ENCODE measurements around the gene EPN3.

The EPN3 gene

DNA sequence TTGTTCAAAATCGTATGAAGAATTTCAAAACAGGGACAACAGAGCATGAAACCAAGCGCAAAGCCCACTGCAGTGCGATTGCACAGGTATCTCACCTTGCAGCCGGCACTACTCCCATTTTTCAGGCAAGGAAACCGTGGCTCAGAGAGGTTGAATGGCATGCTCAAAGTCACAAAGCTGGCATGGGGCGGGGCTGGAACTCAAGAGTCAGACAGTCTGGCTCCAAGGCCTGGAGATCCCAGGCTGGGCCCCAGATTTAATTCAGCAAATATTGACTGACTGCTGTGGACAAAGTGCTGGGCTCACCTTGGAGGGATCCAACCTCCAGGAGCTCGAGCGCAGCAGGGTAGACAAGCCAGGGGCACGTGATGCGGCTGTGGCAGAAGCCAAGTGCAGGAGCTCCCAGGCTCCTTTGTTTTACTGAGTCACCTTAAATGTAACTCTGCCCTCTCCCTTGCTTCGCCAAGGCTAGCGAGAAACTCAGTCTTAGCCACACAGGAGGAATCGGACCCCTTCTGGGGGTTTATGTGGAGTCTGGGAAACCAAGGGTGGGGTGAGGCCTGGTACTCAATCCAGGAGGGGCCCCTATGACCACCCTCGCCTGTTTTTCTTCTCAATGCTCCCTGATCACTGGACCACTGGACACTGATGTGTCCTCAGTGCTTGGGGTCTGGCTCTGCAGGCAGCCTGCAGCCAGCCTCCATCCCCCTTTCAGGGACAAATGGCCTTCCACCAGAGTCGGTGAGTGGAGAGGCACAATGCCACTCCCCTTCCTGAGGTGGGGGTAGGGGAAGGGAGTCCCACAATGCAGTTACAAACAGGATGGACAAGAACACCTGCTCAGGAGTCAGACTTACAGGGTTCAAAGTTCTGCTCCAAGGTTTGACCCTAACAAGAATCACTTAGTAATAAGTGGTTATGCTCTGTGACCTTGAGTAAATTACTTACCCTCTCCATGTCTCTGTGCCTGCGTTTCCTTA lies 10.6 kb downstream of the EPN3 start:
- TF ChIP-seq, protein P1, sequence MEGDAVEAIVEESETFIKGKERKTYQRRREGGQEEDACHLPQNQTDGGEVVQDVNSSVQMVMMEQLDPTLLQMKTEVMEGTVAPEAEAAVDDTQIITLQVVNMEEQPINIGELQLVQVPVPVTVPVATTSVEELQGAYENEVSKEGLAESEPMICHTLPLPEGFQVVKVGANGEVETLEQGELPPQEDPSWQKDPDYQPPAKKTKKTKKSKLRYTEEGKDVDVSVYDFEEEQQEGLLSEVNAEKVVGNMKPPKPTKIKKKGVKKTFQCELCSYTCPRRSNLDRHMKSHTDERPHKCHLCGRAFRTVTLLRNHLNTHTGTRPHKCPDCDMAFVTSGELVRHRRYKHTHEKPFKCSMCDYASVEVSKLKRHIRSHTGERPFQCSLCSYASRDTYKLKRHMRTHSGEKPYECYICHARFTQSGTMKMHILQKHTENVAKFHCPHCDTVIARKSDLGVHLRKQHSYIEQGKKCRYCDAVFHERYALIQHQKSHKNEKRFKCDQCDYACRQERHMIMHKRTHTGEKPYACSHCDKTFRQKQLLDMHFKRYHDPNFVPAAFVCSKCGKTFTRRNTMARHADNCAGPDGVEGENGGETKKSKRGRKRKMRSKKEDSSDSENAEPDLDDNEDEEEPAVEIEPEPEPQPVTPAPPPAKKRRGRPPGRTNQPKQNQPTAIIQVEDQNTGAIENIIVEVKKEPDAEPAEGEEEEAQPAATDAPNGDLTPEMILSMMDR (IDR thresholded peaks at IDR 0.05), result no peak

DNA sequence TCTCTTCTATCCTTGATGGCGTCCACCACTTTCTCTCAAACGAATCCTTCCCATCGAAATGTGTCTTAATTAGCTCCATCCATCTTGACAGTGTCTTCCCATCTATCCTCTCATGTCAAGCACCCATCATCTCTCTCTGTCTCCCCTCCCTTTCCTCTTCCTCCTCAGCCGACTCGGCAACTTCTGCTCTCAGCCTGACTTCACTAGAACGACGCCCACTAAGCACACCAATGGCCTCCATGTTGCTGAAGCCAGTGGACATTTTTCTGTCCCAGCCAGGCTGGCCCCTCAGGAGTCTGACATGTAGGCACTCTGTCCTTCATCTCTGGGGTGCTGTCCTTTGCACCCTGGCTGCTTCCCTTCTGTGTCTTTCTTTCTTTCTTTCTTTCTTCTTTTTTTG lies 12.0 kb downstream of the EPN3 start:
- TF ChIP-seq, protein P1 (IDR thresholded peaks at IDR 0.05), result no peak

DNA sequence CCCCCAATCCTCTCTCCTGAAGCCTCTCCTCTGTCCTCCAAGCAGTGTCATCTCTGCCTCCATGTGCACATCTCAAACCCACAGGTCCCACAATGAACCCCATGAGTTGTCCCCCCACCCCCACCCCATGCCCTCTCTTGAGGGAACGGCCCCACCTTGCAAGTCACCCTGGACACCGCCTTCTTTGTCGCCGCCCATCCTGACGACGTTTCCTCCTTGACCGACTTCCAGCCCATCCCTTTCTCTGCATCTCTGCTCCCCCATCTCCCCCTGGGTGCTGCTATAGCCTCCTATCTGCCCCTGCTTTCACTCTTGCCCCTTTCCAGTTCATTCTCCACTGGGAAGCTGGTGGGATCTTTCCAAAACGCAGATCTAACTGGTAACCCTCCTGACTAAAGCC lies 12.8 kb downstream of the EPN3 start:
- TF ChIP-seq, protein P1 (IDR thresholded peaks at IDR 0.05), result no peak

DNA sequence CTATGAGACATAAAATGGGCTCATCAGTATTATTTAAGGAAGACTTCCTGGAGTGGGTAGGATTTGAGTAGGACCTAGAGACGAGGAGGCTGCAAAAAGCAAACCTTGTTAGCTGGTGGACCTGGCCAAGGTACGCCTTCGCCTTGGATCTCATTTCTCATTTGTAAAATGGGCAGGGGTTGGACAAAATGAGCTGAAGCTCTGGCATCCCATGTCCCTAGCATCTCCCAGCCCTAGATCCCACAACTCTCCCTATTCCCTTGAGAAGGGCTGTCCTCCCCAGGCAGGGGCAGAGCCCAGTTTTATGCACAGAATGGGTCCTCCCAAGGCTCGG lies 14.1 kb downstream of the EPN3 start:
- TF ChIP-seq, protein P1 (IDR thresholded peaks at IDR 0.05), result no peak; the same call in 1 of the 2 replicates

DNA sequence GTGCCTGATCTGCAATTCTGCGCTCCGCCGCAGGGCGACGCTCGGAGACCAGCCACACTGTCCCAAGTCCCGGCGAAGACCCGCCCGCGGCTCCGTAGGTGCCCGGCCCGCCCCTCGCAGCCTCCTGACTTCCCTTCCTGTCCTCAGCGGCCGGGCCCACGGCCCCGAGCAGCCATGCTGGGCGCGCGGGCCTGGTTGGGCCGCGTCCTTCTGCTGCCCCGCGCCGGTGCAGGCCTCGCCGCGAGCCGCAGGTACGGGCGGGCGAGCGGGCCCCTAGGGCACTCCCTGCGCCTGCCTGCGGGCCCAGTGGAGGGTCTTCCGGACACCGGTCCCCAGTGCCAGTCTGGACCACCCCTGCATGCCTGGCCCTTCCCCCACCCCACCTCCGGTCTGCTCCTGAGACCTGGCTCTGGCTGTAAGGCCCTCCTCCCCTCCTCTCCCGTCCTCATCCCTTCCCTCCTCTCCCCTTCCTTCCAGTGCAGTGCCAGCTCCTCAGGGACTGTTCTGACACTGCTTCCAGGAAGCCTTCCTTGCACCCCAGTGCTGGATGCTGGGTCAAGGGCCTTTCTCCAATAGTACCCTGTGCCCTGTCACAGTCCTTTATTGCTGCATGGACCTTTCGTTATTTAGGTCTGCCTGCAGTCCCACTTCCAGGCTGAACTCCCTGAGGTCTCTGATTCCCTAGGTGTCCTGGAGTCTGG lies 14.7 kb downstream of the EPN3 start, which contains the start of gene SPATA20:
Gene SPATA20 (plus strand): TSS at position 140 of the 701 bp plus-strand sequence. CDS start 35 bp downstream, at position 175.
- TF ChIP-seq, protein P1 (IDR thresholded peaks at IDR 0.05), result peak; percentile 98

DNA sequence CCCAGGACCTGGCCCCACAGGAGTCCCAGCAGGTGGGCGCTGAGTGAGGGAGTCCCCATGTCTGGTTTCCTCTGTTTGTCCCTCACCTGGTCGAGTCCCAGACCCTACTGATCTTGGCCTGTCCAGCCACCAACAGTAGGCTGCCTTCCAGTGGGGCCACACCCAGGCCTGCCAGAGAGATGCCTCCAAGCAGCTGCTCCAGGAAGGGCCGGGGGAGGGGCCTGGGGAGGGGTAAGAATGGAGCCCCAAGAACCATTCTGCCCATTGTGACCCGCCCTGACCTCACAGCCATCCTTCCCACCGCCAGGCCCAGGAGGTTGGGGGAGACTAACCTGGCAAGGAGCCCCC lies 15.2 kb downstream of the EPN3 start:
- TF ChIP-seq, protein P1 (IDR thresholded peaks at IDR 0.05), result no peak

DNA sequence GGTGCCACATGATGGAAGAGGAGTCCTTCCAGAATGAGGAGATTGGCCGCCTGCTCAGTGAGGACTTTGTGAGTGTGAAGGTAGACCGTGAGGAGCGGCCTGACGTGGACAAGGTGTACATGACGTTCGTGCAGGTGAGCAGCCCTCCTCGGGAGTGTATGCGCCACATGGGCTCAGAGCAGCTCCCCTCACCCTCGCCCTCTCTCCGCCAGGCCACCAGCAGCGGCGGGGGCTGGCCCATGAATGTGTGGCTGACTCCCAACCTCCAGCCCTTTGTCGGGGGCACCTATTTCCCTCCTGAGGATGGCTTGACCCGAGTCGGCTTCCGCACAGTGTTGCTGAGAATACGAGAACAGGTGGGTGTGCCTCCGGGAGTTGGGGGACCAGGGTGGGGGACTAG lies 16.3 kb downstream of the EPN3 start:
- TF ChIP-seq, protein P1 (IDR thresholded peaks at IDR 0.05), result no peak

All from LNCAP (cell line).